Measurements from ENCODE around the gene MPPED1.

Gene MPPED1

DNA sequence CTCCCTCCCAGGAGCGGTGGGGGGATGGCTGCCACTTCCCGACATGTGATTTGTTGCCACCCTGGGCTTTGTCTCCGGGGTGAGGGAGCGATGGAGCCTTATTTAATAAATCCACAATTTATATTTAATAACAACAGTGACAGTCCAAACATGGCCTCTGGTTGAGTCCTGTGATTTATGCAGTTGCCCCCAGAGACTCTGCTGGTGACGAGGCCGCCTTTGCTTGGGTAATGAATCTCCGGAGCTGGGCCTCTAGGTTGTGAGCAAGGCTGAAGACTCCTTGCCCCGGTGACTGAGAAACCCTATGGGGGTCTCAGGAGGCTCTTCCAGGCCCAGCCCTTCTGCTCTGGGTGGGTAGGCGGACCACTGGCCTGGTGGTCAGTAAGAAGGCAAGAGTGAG lies 16.7 kb downstream of the MPPED1 start:
- Mint-ChIP-seq H3K27ac (no peak overlapping the region), H3K4me3 (no peak overlapping the region), H3K36me3 (no peaks in the 10 kb centered on the region), H3K4me1 (no peaks in the 10 kb centered on the region), H3K9me3 (no peaks in the 10 kb centered on the region)
- DNase-seq (ENCODE audit: low spot score in 2 of 2) (no peak), ATAC-seq (no peak)

- no peak for ATAC-seq
- H3K4me3 Mint-ChIP-seq: no peak overlapping the region
- H3K27ac Mint-ChIP-seq: no peak overlapping the region
Observed at GRCh38 chr22:43429426-43429825, 17.6 kb downstream of the MPPED1 start.

GRCh38 chr22:43431808-43432554 lies 20.2 kb downstream of the MPPED1 start:
- H3K27ac Mint-ChIP-seq: no peak overlapping the region
- DNase-seq (ENCODE audit: low spot score in 2 of 2) (no peak), ATAC-seq (no peak)
- peaks cover 6% of the 10 kb centered on the region for H3K36me3 Mint-ChIP-seq
- no peak overlapping the region for H3K4me3 Mint-ChIP-seq
- H3K4me1 Mint-ChIP-seq: no peaks in the 10 kb centered on the region
- no peaks in the 10 kb centered on the region for H3K9me3 Mint-ChIP-seq

More at GRCh38 chr22:43429426-43429825, 17.6 kb downstream of the MPPED1 start:
- no peaks in the 10 kb centered on the region for H3K9me3 Mint-ChIP-seq
- H3K4me1 Mint-ChIP-seq: no peaks in the 10 kb centered on the region
- H3K36me3 Mint-ChIP-seq: no peaks in the 10 kb centered on the region
- no peak for DNase-seq (ENCODE audit: low spot score in 2 of 2)

GRCh38 chr22:43432883-43433415 lies 21.1 kb downstream of the MPPED1 start:
- H3K4me1 Mint-ChIP-seq: no peaks in the 10 kb centered on the region
- no peak for ATAC-seq
- no peak overlapping the region for H3K27ac Mint-ChIP-seq
- no peak for DNase-seq (ENCODE audit: low spot score in 2 of 2)
- no peak overlapping the region for H3K4me3 Mint-ChIP-seq
- H3K9me3 Mint-ChIP-seq: no peaks in the 10 kb centered on the region
- H3K36me3 Mint-ChIP-seq: peaks cover 6% of the 10 kb centered on the region

GRCh38 chr22:43433451-43434274 lies 21.8 kb downstream of the MPPED1 start:
- Mint-ChIP-seq H3K9me3 (no peaks in the 10 kb centered on the region), H3K36me3 (peaks cover 6% of the 10 kb centered on the region), H3K4me1 (no peaks in the 10 kb centered on the region), H3K27ac (no peak overlapping the region), H3K4me3 (no peak overlapping the region)
- ATAC-seq (no peak), DNase-seq (ENCODE audit: low spot score in 2 of 2) (no peak)

- DNase-seq (ENCODE audit: low spot score in 2 of 2) (no peak), ATAC-seq (no peak)
- no peak overlapping the region for H3K27ac Mint-ChIP-seq
- H3K4me1 Mint-ChIP-seq: no peaks in the 10 kb centered on the region
- H3K9me3 Mint-ChIP-seq: no peaks in the 10 kb centered on the region
- H3K36me3 Mint-ChIP-seq: peaks cover 6% of the 10 kb centered on the region
- no peak overlapping the region for H3K4me3 Mint-ChIP-seq
Observed at GRCh38 chr22:43434275-43434927, 22.6 kb downstream of the MPPED1 start.

- Mint-ChIP-seq H3K9me3 (no peaks in the 10 kb centered on the region), H3K4me1 (no peaks in the 10 kb centered on the region), H3K36me3 (peaks cover 6% of the 10 kb centered on the region), H3K4me3 (no peak overlapping the region), H3K27ac (no peak overlapping the region)
- DNase-seq (ENCODE audit: low spot score in 2 of 2): no peak
- ATAC-seq: no peak
Observed at GRCh38 chr22:43434928-43435311, 23.1 kb downstream of the MPPED1 start.

DNA sequence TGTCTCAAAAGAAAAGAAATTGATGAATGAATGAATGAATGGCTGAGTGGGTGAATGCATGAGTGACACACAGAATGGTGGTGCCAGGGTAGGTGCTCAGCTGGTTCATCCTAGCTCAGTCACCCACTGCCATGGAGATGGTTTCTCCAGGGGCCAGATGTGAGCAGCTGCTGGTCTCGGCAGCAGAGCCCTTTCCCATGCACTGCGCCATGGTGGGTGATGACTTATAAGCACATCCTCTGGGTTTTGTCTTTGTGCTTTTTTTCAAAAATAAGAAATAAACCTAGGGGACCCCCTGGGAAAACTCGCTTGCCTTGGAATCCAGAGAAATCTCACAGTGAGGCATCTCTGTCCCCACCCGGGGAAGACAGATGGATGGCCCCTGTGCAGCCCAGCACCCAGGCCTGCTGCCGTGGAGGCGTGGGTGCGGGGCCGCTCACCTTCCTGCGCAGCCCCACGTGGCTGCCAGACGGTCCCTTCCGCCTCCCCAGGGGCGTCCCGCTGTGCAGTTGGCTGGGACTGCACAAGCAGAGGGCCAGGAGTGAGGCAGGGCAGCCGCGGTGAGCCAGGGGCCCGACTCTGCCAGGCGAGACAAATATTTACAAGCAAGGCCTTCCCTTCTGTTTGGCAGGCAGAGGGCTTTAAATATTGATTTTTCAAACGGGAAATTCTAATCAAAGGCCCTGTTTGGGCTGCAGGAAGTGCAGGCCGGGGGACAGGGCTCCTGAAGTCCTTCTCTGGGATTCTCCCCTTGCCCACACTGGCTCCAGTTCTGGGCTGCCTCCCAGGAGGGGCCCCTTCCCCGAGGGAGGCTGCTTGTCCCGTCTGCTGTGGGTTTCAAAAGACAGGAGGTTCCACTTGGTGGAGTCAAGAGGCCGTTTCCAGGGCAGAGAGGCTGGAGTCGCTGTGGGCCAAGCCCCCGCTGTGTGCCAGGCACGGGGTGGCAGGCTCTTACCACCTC lies 24.3 kb downstream of the MPPED1 start:
- Mint-ChIP-seq H3K4me1 (no peaks in the 10 kb centered on the region), H3K4me3 (no peak overlapping the region), H3K9me3 (no peaks in the 10 kb centered on the region), H3K36me3 (peaks cover 6% of the 10 kb centered on the region), H3K27ac (no peak overlapping the region)
- no peak for DNase-seq (ENCODE audit: low spot score in 2 of 2)
- no peak for ATAC-seq

GRCh38 chr22:43436868-43437267 lies 25.1 kb downstream of the MPPED1 start:
- Mint-ChIP-seq H3K27ac (no peak overlapping the region), H3K4me1 (no peaks in the 10 kb centered on the region), H3K36me3 (peaks cover 6% of the 10 kb centered on the region), H3K9me3 (no peaks in the 10 kb centered on the region), H3K4me3 (no peak overlapping the region)
- no peak for ATAC-seq
- DNase-seq (ENCODE audit: low spot score in 2 of 2): no peak

GRCh38 chr22:43437871-43438475 lies 26.2 kb downstream of the MPPED1 start:
- Mint-ChIP-seq H3K4me3 (no peak overlapping the region), H3K4me1 (no peaks in the 10 kb centered on the region), H3K36me3 (peaks cover 6% of the 10 kb centered on the region), H3K9me3 (no peaks in the 10 kb centered on the region), H3K27ac (no peak overlapping the region)
- ATAC-seq (no peak), DNase-seq (ENCODE audit: low spot score in 2 of 2) (no peak)

- DNase-seq (ENCODE audit: low spot score in 2 of 2): no peak
- no peaks in the 10 kb centered on the region for H3K9me3 Mint-ChIP-seq
- H3K27ac Mint-ChIP-seq: no peak overlapping the region
- H3K4me1 Mint-ChIP-seq: no peaks in the 10 kb centered on the region
- no peak for ATAC-seq
- peaks cover 6% of the 10 kb centered on the region for H3K36me3 Mint-ChIP-seq
- no peak overlapping the region for H3K4me3 Mint-ChIP-seq
Observed at GRCh38 chr22:43438666-43439347, 27.0 kb downstream of the MPPED1 start.

DNA sequence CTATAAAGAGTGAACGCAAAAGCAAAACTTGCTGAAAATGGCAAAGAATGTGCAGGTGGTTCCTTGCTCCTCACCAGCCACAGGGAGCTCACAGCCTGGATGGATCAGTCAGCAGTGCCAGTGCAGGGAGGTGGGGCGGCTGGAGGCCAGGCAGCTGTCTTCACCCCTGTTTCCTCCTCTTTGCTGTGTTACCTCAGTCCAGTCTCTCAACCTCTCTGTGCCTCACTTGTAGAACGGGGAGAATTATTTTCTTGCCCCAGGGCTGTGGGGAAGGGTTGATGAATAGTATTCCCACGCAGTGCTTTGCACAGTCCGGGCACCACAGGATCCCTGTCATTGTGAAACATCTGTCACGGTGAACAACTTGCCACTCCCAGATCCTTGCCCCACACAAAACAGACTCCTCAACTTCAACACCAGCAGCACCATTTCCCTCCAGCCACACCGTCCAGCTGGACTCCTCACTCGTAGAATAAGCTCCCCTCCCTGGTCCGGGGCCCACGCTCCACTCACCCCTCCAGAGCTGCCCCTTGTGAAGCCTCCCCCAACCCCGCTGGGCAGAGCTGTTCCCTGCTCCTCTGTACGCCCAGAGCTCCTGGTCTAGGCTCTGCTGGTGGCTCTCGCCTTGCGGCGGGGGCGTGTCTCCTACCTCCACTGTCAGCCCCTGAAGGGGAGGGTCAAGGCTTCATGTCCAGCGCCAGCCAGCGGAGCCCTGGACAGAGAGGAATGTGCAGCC lies 27.7 kb downstream of the MPPED1 start:
- no peaks in the 10 kb centered on the region for H3K4me1 Mint-ChIP-seq
- no peak overlapping the region for H3K4me3 Mint-ChIP-seq
- DNase-seq (ENCODE audit: low spot score in 2 of 2) (no peak), ATAC-seq (no peak)
- H3K36me3 Mint-ChIP-seq: peaks cover 6% of the 10 kb centered on the region
- H3K27ac Mint-ChIP-seq: no peak overlapping the region
- no peaks in the 10 kb centered on the region for H3K9me3 Mint-ChIP-seq

DNA sequence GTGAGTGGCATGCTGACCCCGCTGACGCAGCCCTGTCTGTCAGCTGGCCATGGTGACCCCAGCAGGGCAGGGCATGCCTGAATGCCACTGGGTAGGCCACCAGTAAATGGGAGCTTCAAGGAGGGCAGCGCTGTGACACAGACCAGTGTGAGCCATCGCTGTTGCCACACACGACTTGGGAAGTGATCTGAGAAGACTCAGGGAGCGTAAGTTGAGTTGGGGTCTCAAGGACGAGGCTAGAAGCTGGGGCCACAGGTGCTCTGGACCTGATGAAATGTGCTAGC lies 28.2 kb downstream of the MPPED1 start:
- H3K36me3 Mint-ChIP-seq: peaks cover 2% of the 10 kb centered on the region
- no peak overlapping the region for H3K27ac Mint-ChIP-seq
- H3K4me3 Mint-ChIP-seq: no peak overlapping the region
- ATAC-seq (no peak), DNase-seq (ENCODE audit: low spot score in 2 of 2) (no peak)
- H3K4me1 Mint-ChIP-seq: no peaks in the 10 kb centered on the region
- no peaks in the 10 kb centered on the region for H3K9me3 Mint-ChIP-seq

Measured in stimulated activated effector memory CD8-positive, alpha-beta T cell treated with anti-CD3 and anti-CD28 coated beads, Interleukin-12 subunit alpha, Interleukin-12 subunit beta, amount 100 ng/mL, for 72 hours (primary cell).